NK-92 (cell line): Measurements from ENCODE around the gene LRBA.

Experiments used
- DNase-seq: peaks from one replicate; lab custom pipeline; 2025; ENCODE audit not compliant: unreplicated experiment; lab: John Stamatoyannopoulos, UW

LRBA gene

GRCh38 chr4:150814873-150815272, 200.2 kb downstream of the LRBA start:
- no peak for DNase-seq

DNA sequence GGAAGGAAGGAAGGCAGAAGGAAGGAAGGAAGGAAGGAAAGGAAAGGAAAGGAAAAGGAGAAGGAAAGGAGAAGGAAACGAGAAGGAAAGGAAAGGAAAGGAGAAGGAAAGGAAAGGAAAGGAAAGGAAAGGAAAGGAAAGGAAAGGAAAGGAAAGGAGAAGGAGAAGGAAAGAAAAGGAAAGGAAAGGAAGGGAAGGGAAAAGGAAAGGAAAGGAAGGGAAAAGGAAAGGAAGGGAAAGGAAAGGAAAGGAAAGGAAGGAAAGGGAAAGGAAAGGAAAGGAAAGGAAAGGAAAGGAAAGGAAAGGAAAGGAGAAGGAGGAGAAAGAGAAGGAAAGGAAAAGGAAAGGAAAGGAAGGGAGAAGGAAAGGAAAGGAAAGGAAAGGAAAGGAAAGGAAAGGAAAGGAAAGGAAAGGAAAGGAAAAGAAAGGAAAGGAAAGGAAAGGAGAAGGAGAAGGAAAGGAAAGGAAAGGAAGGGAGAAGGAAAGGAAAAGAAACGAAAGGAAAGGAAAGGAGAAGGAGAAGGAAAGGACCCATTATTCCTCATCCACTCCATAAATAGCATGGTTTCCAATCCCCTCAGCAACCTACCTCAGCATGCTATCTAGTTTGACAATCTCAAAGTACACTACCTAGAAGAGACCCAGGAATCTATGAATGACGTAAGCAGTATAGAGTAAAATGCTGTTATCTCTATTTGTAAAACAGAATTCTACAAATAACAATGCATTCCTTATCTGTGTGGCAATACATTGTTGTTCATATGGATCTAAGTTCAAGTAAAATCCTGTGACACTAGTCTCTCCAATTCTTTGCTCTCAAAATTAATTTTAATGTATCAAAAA, 209.7 kb downstream of the LRBA start:
- DNase-seq, result no peak

DNA sequence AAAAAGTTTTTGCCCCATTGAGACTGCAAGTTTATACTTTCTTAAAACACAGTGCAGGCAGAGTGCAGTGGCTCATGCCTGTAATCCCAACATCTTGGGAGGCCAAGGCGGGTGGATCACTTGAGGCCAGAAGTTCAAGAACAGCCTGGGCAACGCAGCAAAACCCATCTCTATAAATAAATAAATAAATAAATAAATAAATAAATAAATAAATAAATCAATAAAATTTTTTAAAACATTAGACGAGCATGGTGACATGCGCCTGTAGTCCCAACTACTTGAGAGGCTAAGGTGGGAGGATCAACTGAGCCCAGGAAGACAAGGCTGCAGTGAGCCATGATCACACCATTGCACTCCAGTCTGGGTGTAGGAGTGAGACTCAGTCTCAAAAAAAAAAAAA, 213.3 kb downstream of the LRBA start:
- DNase-seq, result no peak

DNA sequence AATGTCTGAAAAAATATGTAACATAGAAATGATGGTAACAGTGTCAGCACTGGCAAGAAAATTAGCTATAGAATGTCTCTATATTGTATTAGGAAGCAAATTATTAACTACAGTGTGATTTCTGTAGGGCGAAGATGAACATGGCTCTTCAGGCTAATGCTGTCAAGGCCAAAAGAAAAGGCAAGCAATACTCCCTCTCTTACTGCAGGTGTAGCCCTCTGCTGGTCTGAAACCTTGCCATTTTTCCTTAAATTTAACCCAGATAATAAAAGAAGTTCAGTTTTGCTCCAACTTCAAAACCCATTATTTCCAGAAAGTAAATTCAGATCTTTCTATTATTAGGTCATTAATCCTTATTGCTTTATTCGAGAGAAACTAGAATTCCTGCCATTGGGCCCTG, 215.9 kb downstream of the LRBA start:
- DNase-seq, result no peak

DNA sequence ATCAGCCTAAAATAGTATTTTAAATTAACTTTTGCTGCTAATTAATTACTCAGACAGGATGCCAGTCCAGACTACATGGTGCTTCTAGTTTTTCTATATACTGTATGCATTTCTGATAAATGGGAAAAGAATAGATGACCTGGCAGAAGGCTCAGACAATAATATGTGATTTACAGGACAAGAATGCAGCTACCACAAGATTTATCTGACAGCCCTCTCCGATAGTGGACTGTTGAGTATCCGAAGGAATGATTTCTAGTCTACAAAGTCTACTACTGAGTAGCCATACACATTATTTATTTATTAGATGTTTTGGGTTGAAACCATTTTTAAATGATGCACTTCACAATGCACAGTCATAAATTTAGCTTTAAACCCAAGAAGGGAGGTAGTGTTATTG, 220.4 kb downstream of the LRBA start:
- DNase-seq, result no peak

- no peak for DNase-seq
Observed at GRCh38 chr4:150789864-150790263, 225.2 kb downstream of the LRBA start.

DNA sequence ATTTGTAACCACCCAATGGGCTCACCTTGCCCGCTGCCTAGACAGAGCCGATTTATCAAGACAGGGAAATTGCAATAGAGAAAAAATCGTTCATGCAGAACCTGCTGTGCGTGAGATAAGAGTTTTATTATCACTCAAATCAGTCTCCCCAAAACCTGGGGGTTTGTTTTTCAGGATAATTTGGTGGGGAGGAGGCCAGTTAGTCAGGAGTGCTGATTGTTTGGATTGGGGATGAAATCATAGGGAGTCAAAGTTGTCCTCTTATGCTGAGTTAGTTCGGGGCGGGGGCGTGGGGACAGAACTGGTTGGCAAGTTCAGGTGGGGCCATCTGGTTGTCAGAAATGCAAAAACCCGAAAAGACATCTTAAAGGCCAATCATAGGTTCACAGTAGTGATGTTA, 230.1 kb downstream of the LRBA start:
- no peak for DNase-seq

- DNase-seq, result no peak
Observed at GRCh38 chr4:150784305-150784704, 230.8 kb downstream of the LRBA start.

DNA sequence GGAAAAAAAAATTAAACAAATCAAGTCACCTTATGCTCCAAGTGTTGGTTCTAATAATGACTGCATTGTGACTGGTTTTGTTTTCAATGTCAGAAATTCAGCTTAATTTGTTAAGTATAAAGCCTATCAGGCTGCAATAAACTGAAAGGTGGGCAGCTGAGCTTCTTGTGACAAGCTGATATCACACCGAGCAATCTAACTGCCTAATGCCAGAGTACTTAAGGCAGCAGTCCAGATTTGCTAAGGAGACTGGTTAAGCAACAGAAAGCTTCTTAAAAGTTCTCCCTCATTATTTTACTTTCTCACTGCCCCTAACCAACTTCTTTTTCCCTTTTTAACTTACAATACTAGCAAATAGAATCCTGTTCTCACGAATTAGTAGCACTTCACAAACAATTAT, 232.2 kb downstream of the LRBA start:
- DNase-seq, result no peak

DNA sequence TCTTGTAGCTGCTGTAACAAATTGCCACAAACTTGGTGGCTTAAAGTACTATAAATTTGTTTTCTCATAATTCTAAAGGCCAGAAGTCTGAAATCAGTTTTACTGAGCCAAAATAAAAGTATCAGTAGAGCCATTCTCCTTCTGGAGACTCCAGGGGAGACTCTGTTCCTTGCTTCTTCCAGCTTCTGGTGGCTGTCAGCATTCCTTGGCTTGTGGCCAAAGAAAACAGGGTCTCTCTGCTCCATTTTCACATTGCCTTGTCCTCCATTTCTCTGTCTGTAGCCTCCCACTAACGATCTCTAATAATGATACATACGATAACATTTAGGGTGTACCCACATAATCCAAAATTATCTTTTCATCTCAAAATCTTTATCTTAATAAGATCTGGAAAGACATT, 232.8 kb downstream of the LRBA start:
- no peak for DNase-seq

- DNase-seq, result no peak
Observed at GRCh38 chr4:150781191-150781590, 233.9 kb downstream of the LRBA start.

DNA sequence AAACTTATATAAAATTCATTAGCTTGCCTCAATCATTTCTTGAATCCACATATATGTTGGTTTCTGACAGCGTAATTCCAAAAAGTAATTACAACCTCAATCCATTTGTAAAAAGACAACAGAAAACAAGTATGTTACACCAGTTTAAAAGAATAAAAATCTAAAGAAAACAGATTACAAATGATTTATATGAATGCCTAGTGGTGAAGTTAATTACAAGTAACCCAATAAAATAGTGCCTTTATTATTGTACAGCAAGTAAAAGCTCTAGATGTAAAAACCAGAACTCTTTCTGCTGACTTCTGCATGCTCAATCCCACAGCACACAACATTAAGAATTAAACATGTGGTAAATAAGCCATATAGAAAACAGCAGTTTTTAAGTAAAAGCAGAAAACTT, 235.4 kb downstream of the LRBA start:
- DNase-seq, result no peak

DNA sequence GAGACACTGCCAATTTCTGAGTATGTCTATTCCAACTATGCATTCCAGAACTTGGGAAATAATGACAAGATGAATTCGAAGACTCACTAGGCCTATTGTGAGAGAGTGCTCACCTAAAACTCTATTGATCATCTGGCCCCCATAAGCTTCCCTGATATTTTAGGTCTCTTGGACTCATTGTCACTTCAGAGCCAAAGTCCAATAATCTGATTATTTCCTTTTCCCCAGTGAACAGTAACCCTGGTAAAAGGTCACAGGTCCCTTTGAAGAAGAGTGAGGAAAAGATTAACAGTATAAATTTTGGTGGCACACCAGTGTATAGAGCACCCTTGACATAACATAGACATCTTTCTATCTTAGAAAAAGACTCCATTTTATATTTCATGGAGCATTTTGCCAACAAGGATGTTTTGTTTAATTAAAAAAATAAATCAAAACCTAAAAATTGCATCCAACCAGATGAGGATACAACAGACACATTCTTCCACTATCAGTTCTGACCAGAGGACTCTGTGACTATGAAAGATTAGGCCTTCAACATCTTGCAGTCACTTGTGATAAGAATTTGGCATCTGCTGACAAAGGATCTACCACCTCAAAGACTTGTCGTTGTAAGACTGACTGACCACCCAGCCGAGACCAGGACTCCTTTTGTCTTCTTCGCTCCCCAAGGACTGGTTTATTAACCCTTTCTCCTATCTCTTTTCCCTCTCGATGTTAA, 241.2 kb downstream of the LRBA start:
- DNase-seq, result no peak

DNA sequence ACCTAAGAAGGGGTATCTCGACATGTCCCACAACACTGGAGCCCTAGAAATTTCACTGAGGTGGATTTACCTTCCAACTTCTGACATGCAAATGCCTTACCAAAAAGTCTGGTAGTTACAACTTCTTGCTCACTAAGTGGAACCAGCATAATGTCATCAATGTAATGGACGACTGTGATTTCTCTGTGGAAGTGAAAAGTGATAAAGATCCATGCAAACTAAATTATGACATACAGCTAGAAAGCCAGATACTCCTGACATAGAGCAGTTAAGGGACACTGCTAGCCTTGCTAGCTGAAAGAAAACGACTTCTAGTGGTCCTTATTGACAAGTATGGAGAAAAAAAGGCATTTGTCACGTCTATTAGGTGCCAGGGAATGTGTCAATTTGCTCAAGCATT, 242.1 kb downstream of the LRBA start:
- DNase-seq, result no peak

- DNase-seq, result no peak
Observed at GRCh38 chr4:150771382-150771781, 243.7 kb downstream of the LRBA start.

DNA sequence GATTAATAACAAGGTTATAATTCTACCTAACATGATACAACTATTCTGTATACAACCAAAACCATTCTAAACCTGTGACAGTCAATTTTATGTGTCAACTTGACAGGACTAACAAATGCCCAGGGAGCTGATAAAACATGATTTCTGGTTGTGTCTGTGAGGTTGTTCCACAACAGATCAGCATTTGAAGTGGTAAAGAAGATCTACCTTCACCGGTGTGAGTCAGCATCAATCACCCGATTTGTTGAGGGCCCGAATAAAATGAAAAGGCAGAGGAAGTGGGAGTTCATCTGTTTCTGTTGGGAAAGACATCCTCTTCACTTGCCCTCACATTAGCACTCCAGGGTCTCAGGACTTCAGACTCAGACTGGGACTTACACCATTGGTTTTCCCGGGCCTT, 245.2 kb downstream of the LRBA start:
- DNase-seq, result no peak

GRCh38 chr4:150769248-150769647, 245.8 kb downstream of the LRBA start:
- no peak for DNase-seq

- no peak for DNase-seq
Observed at GRCh38 chr4:150768497-150768896, 246.6 kb downstream of the LRBA start.

- DNase-seq, result no peak
Observed at GRCh38 chr4:150765216-150765615, 249.9 kb downstream of the LRBA start.

GRCh38 chr4:150751648-150752047, 263.4 kb downstream of the LRBA start:
- DNase-seq, result no peak

DNA sequence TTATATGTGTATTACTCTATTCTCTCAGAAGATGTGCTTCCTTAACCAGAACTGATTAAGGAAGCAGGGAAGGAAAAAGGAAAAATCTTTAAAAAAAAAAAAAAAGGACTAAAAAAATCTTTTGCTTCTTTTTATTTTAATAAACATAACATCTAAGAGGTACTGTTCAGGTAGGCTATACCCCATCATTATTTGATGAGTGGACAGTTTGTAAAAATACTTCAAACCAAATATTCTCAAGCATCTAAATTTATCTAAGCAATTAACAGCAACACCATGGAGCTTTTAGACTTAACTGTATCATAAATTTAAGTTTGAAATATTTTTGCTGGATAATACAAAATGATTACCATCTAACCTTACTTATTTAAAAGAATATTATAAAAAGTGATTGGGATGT, 264.3 kb downstream of the LRBA start:
- DNase-seq, result no peak

GRCh38 chr4:150746156-150746555, 268.9 kb downstream of the LRBA start:
- DNase-seq, result no peak

GRCh38 chr4:150744570-150744969, 270.5 kb downstream of the LRBA start:
- DNase-seq, result no peak
